ENCODE data around the gene PLD1. TPM values are rescaled to one million over a fixed set of nuclear protein-coding genes. Genes with fewer than 3 reads are reported as not detected.

The PLD1 gene
- total and polyA plus RNA-seq, 4 donors: 3.1 to 31.1 (median 12.2) TPM

GRCh38 chr3:171600030-171600429 is 210.3 kb downstream of the PLD1 start:
- H3K27ac ChIP-seq (ENCODE audit: low read depth in 1 of 2, low read length in 1 of 2): no peak overlapping the region
- peaks cover 0 to 17% (median 2%) of the 10 kb centered on the region in 4 donors for H3K36me3 ChIP-seq (ENCODE audit: control insufficient read depth in 4 of 4, insufficient read depth in 4 of 4, low read length in 4 of 4)
- no peaks in the 10 kb centered on the region for H3K27me3 ChIP-seq (ENCODE audit: control insufficient read depth in 3 of 3, insufficient read depth in 3 of 3, low read length in 2 of 3)
- no peaks in the 10 kb centered on the region for H3K9me3 ChIP-seq (ENCODE audit: control insufficient read depth in 4 of 4, insufficient read depth in 3 of 4, low read length in 3 of 4)
- no peak for DNase-seq
- no peak for TF ChIP-seq CTCF (IDR thresholded peaks at IDR 0.05; ENCODE audit: control extremely low read depth, extremely low read depth)
- no peaks in the 10 kb centered on the region for H3K4me1 ChIP-seq (ENCODE audit: control insufficient read depth in 5 of 5, insufficient read depth in 5 of 5, low read length in 5 of 5)
- H3K4me3 ChIP-seq: no peak overlapping the region
- ATAC-seq (ENCODE audit: insufficient read depth, low FRiP score): no peak
- H3K9ac ChIP-seq (ENCODE audit: insufficient read depth in 1 of 2, low read length in 2 of 2): no peak overlapping the region
- 95 to 96% methylated on average over 6 of the region's 6 CpGs for WGBS, 2 donors

DNA sequence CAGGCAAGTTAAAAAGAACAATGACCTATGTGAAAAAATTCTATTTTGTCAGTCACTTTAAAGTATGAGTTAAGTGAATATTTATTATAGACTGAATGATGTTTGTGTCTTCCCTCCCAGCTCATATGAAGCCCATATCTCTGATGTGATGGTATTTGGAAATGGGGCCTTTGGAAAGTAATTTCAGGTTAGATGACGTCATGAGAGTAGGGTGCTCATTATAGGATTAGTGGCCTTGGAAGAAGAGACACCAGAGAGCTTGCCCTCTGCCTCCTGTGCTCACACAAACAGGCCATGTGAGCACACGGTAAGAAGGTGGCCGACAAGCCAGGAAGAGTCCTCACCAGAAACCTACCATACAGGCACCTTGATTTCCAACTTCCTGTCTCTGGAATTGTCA is 211.3 kb downstream of the PLD1 start:
- 90 to 98% methylated on average over 3 of the region's 3 CpGs for WGBS, 2 donors
- H3K27ac ChIP-seq (ENCODE audit: low read depth in 1 of 2, low read length in 1 of 2): no peak overlapping the region
- no peak for DNase-seq
- peaks cover 0 to 17% (median 2%) of the 10 kb centered on the region in 4 donors for H3K36me3 ChIP-seq (ENCODE audit: control insufficient read depth in 4 of 4, insufficient read depth in 4 of 4, low read length in 4 of 4)
- no peak overlapping the region for H3K9ac ChIP-seq (ENCODE audit: insufficient read depth in 1 of 2, low read length in 2 of 2)
- no peak for TF ChIP-seq CTCF (IDR thresholded peaks at IDR 0.05; ENCODE audit: control extremely low read depth, extremely low read depth)
- H3K4me3 ChIP-seq: no peak overlapping the region
- ATAC-seq (ENCODE audit: insufficient read depth, low FRiP score): no peak
- H3K27me3 ChIP-seq (ENCODE audit: control insufficient read depth in 3 of 3, insufficient read depth in 3 of 3, low read length in 2 of 3): peaks cover 0 to 3% (median 0%) of the 10 kb centered on the region in 3 donors
- no peaks in the 10 kb centered on the region for H3K4me1 ChIP-seq (ENCODE audit: control insufficient read depth in 5 of 5, insufficient read depth in 5 of 5, low read length in 5 of 5)
- no peaks in the 10 kb centered on the region for H3K9me3 ChIP-seq (ENCODE audit: control insufficient read depth in 4 of 4, insufficient read depth in 3 of 4, low read length in 3 of 4)

- Histone ChIP-seq H3K27ac (ENCODE audit: low read depth in 1 of 2, low read length in 1 of 2) (no peak overlapping the region), H3K4me1 (ENCODE audit: control insufficient read depth in 5 of 5, insufficient read depth in 5 of 5, low read length in 5 of 5) (no peaks in the 10 kb centered on the region), H3K27me3 (ENCODE audit: control insufficient read depth in 3 of 3, insufficient read depth in 3 of 3, low read length in 2 of 3) (peaks cover 0 to 3% (median 0%) of the 10 kb centered on the region in 3 donors), H3K9ac (ENCODE audit: insufficient read depth in 1 of 2, low read length in 2 of 2) (no peak overlapping the region), H3K4me3 (no peak overlapping the region), H3K36me3 (ENCODE audit: control insufficient read depth in 4 of 4, insufficient read depth in 4 of 4, low read length in 4 of 4) (no peaks in the 10 kb centered on the region), H3K9me3 (ENCODE audit: control insufficient read depth in 4 of 4, insufficient read depth in 3 of 4, low read length in 3 of 4) (no peaks in the 10 kb centered on the region)
- ATAC-seq (ENCODE audit: insufficient read depth, low FRiP score): no peak
- no peak for TF ChIP-seq CTCF (IDR thresholded peaks at IDR 0.05; ENCODE audit: control extremely low read depth, extremely low read depth)
- no peak for DNase-seq
Measured at GRCh38 chr3:171592786-171593185, 217.5 kb downstream of the PLD1 start.

- no peak overlapping the region for H3K4me3 ChIP-seq
- no peaks in the 10 kb centered on the region for H3K4me1 ChIP-seq (ENCODE audit: control insufficient read depth in 5 of 5, insufficient read depth in 5 of 5, low read length in 5 of 5)
- H3K9ac ChIP-seq (ENCODE audit: insufficient read depth in 1 of 2, low read length in 2 of 2): no peak overlapping the region
- no peaks in the 10 kb centered on the region for H3K36me3 ChIP-seq (ENCODE audit: control insufficient read depth in 4 of 4, insufficient read depth in 4 of 4, low read length in 4 of 4)
- TF ChIP-seq CTCF (IDR thresholded peaks at IDR 0.05; ENCODE audit: control extremely low read depth, extremely low read depth): no peak
- peaks cover 0 to 2% (median 0%) of the 10 kb centered on the region in 4 donors for H3K9me3 ChIP-seq (ENCODE audit: control insufficient read depth in 4 of 4, insufficient read depth in 3 of 4, low read length in 3 of 4)
- no peak for DNase-seq
- ATAC-seq (ENCODE audit: insufficient read depth, low FRiP score): no peak
- peaks cover 0 to 3% (median 0%) of the 10 kb centered on the region in 3 donors for H3K27me3 ChIP-seq (ENCODE audit: control insufficient read depth in 3 of 3, insufficient read depth in 3 of 3, low read length in 2 of 3)
- no peak overlapping the region for H3K27ac ChIP-seq (ENCODE audit: low read depth in 1 of 2, low read length in 1 of 2)
Measured at GRCh38 chr3:171591070-171591469, 219.2 kb downstream of the PLD1 start.
